H1 (cell line): Measurements from ENCODE around the gene ERC1. TPM values are rescaled to one million over a fixed set of nuclear protein-coding genes. Genes with fewer than 3 reads are reported as not detected.

Experiments used
- CTCF ChIA-PET: fragments of 300-600 bp; sonication (Branson Sonifier 250); formaldehyde crosslinking; loops from one replicate; lab custom pipeline; 2021; ENCODE audit not compliant: partially characterized antibody; lab: Charles Lee
- POLR2A ChIA-PET: fragments of 300-600 bp; sonication (Branson Sonifier 250); formaldehyde crosslinking; loops from one replicate; lab custom pipeline; 2021; ENCODE audit warnings: inconsistent platforms; ENCODE audit not compliant: partially characterized antibody; lab: Charles Lee
- DNase-seq, 2 experiments: peaks; one replicate each; pipeline versions ENCODE4 v3.0.0 to v3.0.0-alpha.2; 2010 to 2022; ENCODE audit warnings: low spot score in 2 of 2, low read depth in 1 of 2, mixed read lengths in 1 of 2
- FAIRE-seq: peaks from 2 replicates; lab custom pipeline; 2011; peaks lifted over from hg19 to GRCh38; lab: Jason Lieb, UNC
- H2AFZ ChIP-seq: 2 replicates; pipeline ENCODE4 v1.8.1; 2012; ENCODE audit warnings: low read length, inconsistent platforms
- H2AK5ac ChIP-seq: 2 replicates; pipeline ENCODE4 v1.6.1; 2013; ENCODE audit warnings: low read depth, low read length
- H2BK120ac ChIP-seq: replicated peaks from 2 replicates; pipeline ENCODE3; 2013; ENCODE audit warnings: low read depth, low read length, inconsistent platforms
- H2BK12ac ChIP-seq: 2 replicates; pipeline ENCODE4 v1.6.1; 2013; ENCODE audit warnings: low read depth, low read length
- H2BK15ac ChIP-seq: 2 replicates; pipeline ENCODE4 v1.6.1; 2013; ENCODE audit warnings: low read length
- H2BK20ac ChIP-seq: 2 replicates; pipeline ENCODE4 v1.6.1; 2013; ENCODE audit warnings: low read length
- H2BK5ac ChIP-seq: 2 replicates; pipeline ENCODE4 v1.6.1; 2013; ENCODE audit warnings: low read depth, low read length
- H3K14ac ChIP-seq: 2 replicates; pipeline ENCODE4 v1.6.1; 2013; ENCODE audit warnings: inconsistent platforms; ENCODE audit not compliant: insufficient read length
- H3K18ac ChIP-seq: 2 replicates; pipeline ENCODE4 v1.6.1; 2013; ENCODE audit warnings: low read length; ENCODE audit errors: extremely low read depth
- H3K23ac ChIP-seq: 2 replicates; pipeline ENCODE4 v1.6.1; 2013; ENCODE audit warnings: inconsistent platforms; ENCODE audit not compliant: insufficient read length
- H3K23me2 ChIP-seq: 2 replicates; pipeline ENCODE4 v1.6.1; 2013; ENCODE audit warnings: low read depth, low read length
- H3K27ac ChIP-seq: 2 replicates; pipeline ENCODE4 v1.6.1; 2011; ENCODE audit warnings: low read depth, low read length, inconsistent platforms
- H3K27me3 ChIP-seq, 4 experiments: replicated peaks in 1 of 4; 1 replicate in 1 of 4; 2 replicates in 3 of 4; pipeline versions ENCODE4 v1.6.1 to v1.8.1; 2011 to 2013; ENCODE audit warnings: low read length in 3 of 4, mild to moderate bottlenecking in 3 of 4, inconsistent platforms in 2 of 4, mixed read lengths in 2 of 4, moderate library complexity in 1 of 4; ENCODE audit not compliant: control insufficient read depth in 3 of 4, insufficient read depth in 3 of 4; ENCODE audit errors: extremely low read depth in 1 of 4
- H3K36me3 ChIP-seq, 4 experiments: 2 replicates each; pipeline versions ENCODE4 v1.6.1 to v1.8.1; 2011 to 2013; ENCODE audit warnings: mild to moderate bottlenecking in 4 of 4, low read length in 3 of 4, moderate library complexity in 2 of 4, control low read depth in 1 of 4, inconsistent platforms in 1 of 4; ENCODE audit not compliant: insufficient read depth in 4 of 4, control insufficient read depth in 2 of 4
- H3K4ac ChIP-seq: replicated peaks from 2 replicates; pipeline ENCODE3; 2013; ENCODE audit warnings: low read length, low read depth, mixed read lengths, inconsistent platforms; ENCODE audit not compliant: insufficient read length
- H3K4me1 ChIP-seq, 4 experiments: replicated peaks in 1 of 4; 1 replicate in 1 of 4; 2 replicates in 3 of 4; pipeline versions ENCODE4 v1.6.1 to v1.8.1; 2011 to 2013; ENCODE audit warnings: low read length in 3 of 4, inconsistent platforms in 2 of 4, mixed read lengths in 1 of 4; ENCODE audit not compliant: insufficient read depth in 4 of 4, control insufficient read depth in 3 of 4
- H3K4me2 ChIP-seq, 2 experiments: 2 replicates each; pipeline versions ENCODE4 v1.6.1 to v1.8.1; 2011 to 2013; ENCODE audit warnings: low read depth in 2 of 2, low read length in 2 of 2, control low read depth in 1 of 2, inconsistent platforms in 1 of 2, mild to moderate bottlenecking in 1 of 2; ENCODE audit not compliant: insufficient read depth in 1 of 2
- H3K4me3 ChIP-seq, 4 experiments: fragments of 200-600, 300-600 bp in 1 of 4; sonication (generic), shearing (Covaris generic), sonication (Bioruptor Twin) in 1 of 4; 2 replicates each; pipeline versions ENCODE4 v1.5.1 to v1.8.1; 2011 to 2016; ENCODE audit warnings: low read length in 4 of 4, low read depth in 3 of 4, control low read depth in 2 of 4, inconsistent platforms in 2 of 4, mild to moderate bottlenecking in 2 of 4, mixed read lengths in 1 of 4, moderate library complexity in 1 of 4; ENCODE audit not compliant: insufficient read depth in 2 of 4; ENCODE audit errors: extremely low read depth in 1 of 4
- H3K56ac ChIP-seq: replicated peaks from 2 replicates; pipeline ENCODE3; 2013; ENCODE audit warnings: low read depth, mild to moderate bottlenecking, mixed read lengths, low read length, inconsistent platforms; ENCODE audit not compliant: insufficient read length
- H3K79me1 ChIP-seq: 2 replicates; pipeline ENCODE4 v1.6.1; 2013; ENCODE audit warnings: low read depth, low read length, control low read depth
- H3K79me2 ChIP-seq, 2 experiments: 2 replicates each; pipeline versions ENCODE4 v1.6.1 to v1.8.1; 2012 to 2013; ENCODE audit warnings: low read length in 2 of 2, mild to moderate bottlenecking in 2 of 2, inconsistent platforms in 1 of 2; ENCODE audit not compliant: insufficient read depth in 2 of 2, control insufficient read depth in 1 of 2
- H3K9ac ChIP-seq, 4 experiments: replicated peaks in 1 of 4; 1 replicate in 1 of 4; 2 replicates in 3 of 4; pipeline versions ENCODE4 v1.6.1 to v1.8.1; 2011 to 2013; ENCODE audit warnings: low read depth in 3 of 4, low read length in 3 of 4, control low read depth in 2 of 4, mild to moderate bottlenecking in 2 of 4, moderate library complexity in 2 of 4, inconsistent platforms in 1 of 4; ENCODE audit errors: extremely low read depth in 1 of 4
- H3K9me3 ChIP-seq, 2 experiments: 2 replicates each; pipeline versions ENCODE4 v1.6.1 to v1.8.1; 2012 to 2013; ENCODE audit warnings: mild to moderate bottlenecking in 2 of 2, moderate library complexity in 2 of 2, control low read depth in 1 of 2, inconsistent platforms in 1 of 2, low read depth in 1 of 2, low read length in 1 of 2, mixed read lengths in 1 of 2; ENCODE audit not compliant: insufficient read depth in 2 of 2
- H4K20me1 ChIP-seq, 2 experiments: replicated peaks in 1 of 2; 2 replicates each; pipeline versions ENCODE3 to v1.8.1; 2011 to 2013; ENCODE audit warnings: inconsistent platforms in 2 of 2, low read length in 2 of 2, mild to moderate bottlenecking in 1 of 2; ENCODE audit not compliant: insufficient read depth in 2 of 2, control insufficient read depth in 1 of 2
- H4K5ac ChIP-seq: 2 replicates; pipeline ENCODE4 v1.6.1; 2013; ENCODE audit warnings: low read length, low read depth, mixed read lengths, inconsistent platforms; ENCODE audit not compliant: insufficient read length
- H4K8ac ChIP-seq: 2 replicates; pipeline ENCODE4 v1.8.0; 2013; ENCODE audit warnings: mild to moderate bottlenecking, moderate library complexity, low read length, inconsistent platforms; ENCODE audit not compliant: insufficient read depth; ENCODE audit errors: extremely low read depth
- H4K91ac ChIP-seq: replicated peaks from 2 replicates; pipeline ENCODE3; 2013; ENCODE audit warnings: low read length, mixed read lengths, inconsistent platforms; ENCODE audit not compliant: insufficient read length
- ATF2 ChIP-seq: IDR thresholded peaks from 2 replicates; pipeline ENCODE4 v1.6.1; 2012; ENCODE audit warnings: low read length, inconsistent platforms
- CBX8 ChIP-seq: fragments of 300-800, 300-1000 bp; sonication (generic); IDR thresholded peaks from 2 replicates; pipeline ENCODE4 v1.7.1; 2016; ENCODE audit warnings: low read depth, low read length, borderline replicate concordance
- CEBPB ChIP-seq: IDR thresholded peaks from 2 replicates; pipeline ENCODE4 v1.6.1; 2012; ENCODE audit warnings: low read depth, low read length
- FOSL1 ChIP-seq: IDR thresholded peaks from 2 replicates; pipeline ENCODE4 v1.6.1; 2011; ENCODE audit warnings: mild to moderate bottlenecking, low read depth, low read length, moderate library complexity; ENCODE audit not compliant: insufficient read depth
- NANOG ChIP-seq: IDR thresholded peaks from 2 replicates; pipeline ENCODE4 v1.6.1; 2011; ENCODE audit warnings: low read length, low read depth, mild to moderate bottlenecking, inconsistent platforms; ENCODE audit not compliant: insufficient read depth, poor library complexity, severe bottlenecking
- RFX5 ChIP-seq: IDR thresholded peaks from 2 replicates; pipeline ENCODE4 v1.6.1; 2011; ENCODE audit warnings: low read depth, low read length, improper control_type of control experiment, borderline replicate concordance
- RXRA ChIP-seq: IDR thresholded peaks from 2 replicates; pipeline ENCODE4 v1.6.1; 2011; ENCODE audit warnings: low read depth, mild to moderate bottlenecking, low read length, moderate library complexity; ENCODE audit not compliant: insufficient read depth
- SP2 ChIP-seq: IDR thresholded peaks from 2 replicates; pipeline ENCODE4 v1.6.1; 2012; ENCODE audit warnings: mild to moderate bottlenecking, low read length, inconsistent platforms
- SP4 ChIP-seq: IDR thresholded peaks from 2 replicates; pipeline ENCODE4 v1.6.1; 2012; ENCODE audit warnings: low read length, inconsistent platforms
- WGBS, 2 experiments: shearing (Covaris generic) in 1 of 2; methylation state at CpG; one replicate each; pipeline versions ENCODE4 v1.1.6 to v1.1.7; 2013 to 2015; ENCODE audit warnings: low lambda C conversion rate in 2 of 2, mixed read lengths in 2 of 2, inconsistent platforms in 1 of 2, low coverage in 1 of 2, missing lambda C conversion rate in 1 of 2; ENCODE audit not compliant: insufficient replicate concordance in 2 of 2, insufficient coverage in 1 of 2, insufficient read length in 1 of 2; ENCODE audit errors: extremely low coverage in 1 of 2, missing lambda C conversion rate in 1 of 2; 5-methylcytosine and 5-hydroxymethylcytosine counted together
- polyA plus RNA-seq, 7 experiments: library from polyadenylated mRNA; depleted of rRNA in 3 of 7; stranded (reverse) in 5 of 7; unstranded in 2 of 7; fragments of >200 nt in 5 of 7; fragments of 200-250 nt in 2 of 7; gene quantifications; 1 replicate in 5 of 7; 2 replicates in 1 of 7; 4 replicates in 1 of 7; pipeline versions ENCODE4 v1.2.1 to v1.2.3, GENCODE V29; 2011 to 2013; ENCODE audit warnings: missing spikeins in 2 of 7, mixed read lengths in 2 of 7
- total RNA-seq: library from RNA; stranded (reverse); fragmentation: NEBNext Ultra II Directional; extraction: Animal tissue kit (Norgen Biotek cat#: 25700); gene quantifications from 2 replicates; pipeline ENCODE4 v1.2.1, GENCODE V29; 2021

Gene ERC1
- total and polyA plus RNA-seq, 2 of the 8 experiments (the other 6 are each of a cell fraction or from before 2014, with no cell fraction given), result 7.8 to 45.7 TPM

- no peak overlapping the region for H2BK15ac ChIP-seq
- no peak overlapping the region for H3K23ac ChIP-seq
- H3K4me2 ChIP-seq, result no peak overlapping the region
- POLR2A ChIA-PET, result no interaction called here
- no peak overlapping the region for H2AFZ ChIP-seq
- H2BK20ac ChIP-seq, result no peak overlapping the region
- no peaks in the 10 kb centered on the region for H3K27me3 ChIP-seq
- no peak overlapping the region for H3K9ac ChIP-seq
- DNase-seq (no peak), FAIRE-seq (no peak)
- no peak overlapping the region for H3K18ac ChIP-seq
- H2BK5ac ChIP-seq, result no peak overlapping the region
- no peaks in the 10 kb centered on the region for H3K23me2 ChIP-seq
- no peak overlapping the region for H3K27ac ChIP-seq
- no peaks in the 10 kb centered on the region for H3K9me3 ChIP-seq
- no peak overlapping the region for H4K91ac ChIP-seq
- WGBS, 2 experiments, result 92% methylated on average over 14 of the region's 16 CpGs; no CpG with 5 or more reads in 1 of the 2 experiments
- H3K4me3 ChIP-seq, result no peak overlapping the region
- H3K79me1 ChIP-seq, result no peaks in the 10 kb centered on the region
- H3K14ac ChIP-seq, result no peak overlapping the region
- H3K56ac ChIP-seq, result no peak overlapping the region
- peaks cover 0 to 3% of the 10 kb centered on the region in 2 experiments for H4K20me1 ChIP-seq
- H3K79me2 ChIP-seq, result no peaks in the 10 kb centered on the region
- no peaks in the 10 kb centered on the region for H3K4me1 ChIP-seq
- CTCF ChIA-PET, result interaction anchor here (1.0 to 1.2 kb wide), 3 partner anchors 13 to 192 kb away, joined by 3 to 4 read pairs (median 3); no protein-coding TSS in a partner anchor
- H3K36me3 ChIP-seq, result peaks cover 0 to 8% (median 0%) of the 10 kb centered on the region in 4 experiments; a peak in 1 of 8 replicates
- H2BK120ac ChIP-seq, result no peak overlapping the region
- H3K4ac ChIP-seq, result no peak overlapping the region
- H2AK5ac ChIP-seq, result no peak overlapping the region
- H2BK12ac ChIP-seq, result no peak overlapping the region
- H4K8ac ChIP-seq, result no peak overlapping the region
- H4K5ac ChIP-seq, result no peak overlapping the region
- TF ChIP-seq ATF2, result no peak
- TF ChIP-seq SP4, result no peak
- TF ChIP-seq CBX8, result no peak
- no peak for TF ChIP-seq FOSL1
- TF ChIP-seq SP2, result no peak
- TF ChIP-seq RXRA, result no peak
- no peak for TF ChIP-seq RFX5
- TF ChIP-seq CEBPB, result no peak
- TF ChIP-seq NANOG, result no peak
Observed at GRCh38 chr12:1491983-1492697, 501.1 kb downstream of the ERC1 start.
